Measurements from ENCODE around the gene SPSB1. TPM values are rescaled to one million over a fixed set of nuclear protein-coding genes. Genes with fewer than 3 reads are reported as not detected.

The SPSB1 gene
- total RNA-seq, 2 experiments from 2014 or later: 11.0 to 12.5 TPM

DNA sequence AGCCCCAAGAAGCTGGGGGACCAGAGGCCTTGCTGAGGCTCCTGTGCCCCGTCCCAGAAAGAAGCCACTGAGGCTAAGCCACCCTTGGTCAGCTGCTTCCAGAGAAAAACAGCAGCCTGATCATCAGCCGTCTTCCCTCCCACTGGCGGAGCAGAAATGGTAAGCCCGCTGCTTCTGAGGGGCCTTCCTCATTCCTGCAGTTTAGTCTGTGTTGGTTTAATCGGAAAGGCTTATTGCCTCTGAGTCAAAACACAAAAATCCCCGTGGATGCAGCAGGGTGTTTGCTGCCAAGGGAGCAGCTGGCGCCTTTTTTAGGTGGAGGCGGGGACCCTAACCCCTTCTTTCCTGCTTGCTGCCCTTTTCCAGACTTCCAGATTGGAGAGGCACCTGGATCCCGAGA is 33.9 kb downstream of the SPSB1 start:
- no peaks in the 10 kb centered on the region for H3K9me3 Mint-ChIP-seq
- no peaks in the 10 kb centered on the region for H3K36me3 Mint-ChIP-seq
- DNase-seq: no peak
- POLR2A ChIA-PET: no interaction called here
- CTCF ChIA-PET: interaction anchor here (0.6 kb wide), 1 partner anchor 430 kb away, joined by 3 read pairs; no protein-coding TSS in a partner anchor
- H3K4me1 Mint-ChIP-seq (ENCODE audit: low read depth): peaks cover under 1% of the 10 kb centered on the region
- H3K4me3 Mint-ChIP-seq: no peak overlapping the region
- no peak overlapping the region for H3K27ac Mint-ChIP-seq
- intact Hi-C loops (cut with micrococcal nuclease): no loop called here
- no peaks in the 10 kb centered on the region for H3K27me3 Mint-ChIP-seq

DNA sequence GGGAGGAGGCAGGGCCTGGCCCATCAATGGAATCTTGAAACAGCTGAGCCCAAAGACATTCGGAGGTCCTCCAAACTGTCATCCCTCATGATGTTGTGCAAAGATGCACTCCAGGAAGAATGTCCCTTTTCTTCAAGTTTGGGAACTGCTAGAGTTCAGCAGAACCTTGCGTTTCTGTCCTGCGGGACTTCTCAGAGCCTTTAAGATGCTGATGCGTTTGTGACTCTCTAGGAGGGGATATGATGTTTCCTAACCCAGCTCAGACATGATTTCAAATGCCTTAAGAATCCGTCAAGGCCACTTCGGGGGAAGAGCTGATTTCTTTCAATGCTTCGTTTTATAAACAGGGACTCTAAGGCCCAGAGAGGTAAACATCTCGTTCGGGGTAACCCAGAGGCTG is 35.5 kb downstream of the SPSB1 start:
- no peaks in the 10 kb centered on the region for H3K27me3 Mint-ChIP-seq
- no peak overlapping the region for H3K27ac Mint-ChIP-seq
- H3K4me3 Mint-ChIP-seq: no peak overlapping the region
- peaks cover 9% of the 10 kb centered on the region for H3K4me1 Mint-ChIP-seq (ENCODE audit: low read depth)
- ChIA-PET POLR2A (no interaction called here), CTCF (no interaction called here)
- no peak for DNase-seq
- intact Hi-C loops (cut with micrococcal nuclease): no loop called here
- no peaks in the 10 kb centered on the region for H3K9me3 Mint-ChIP-seq
- H3K36me3 Mint-ChIP-seq: no peaks in the 10 kb centered on the region

DNA sequence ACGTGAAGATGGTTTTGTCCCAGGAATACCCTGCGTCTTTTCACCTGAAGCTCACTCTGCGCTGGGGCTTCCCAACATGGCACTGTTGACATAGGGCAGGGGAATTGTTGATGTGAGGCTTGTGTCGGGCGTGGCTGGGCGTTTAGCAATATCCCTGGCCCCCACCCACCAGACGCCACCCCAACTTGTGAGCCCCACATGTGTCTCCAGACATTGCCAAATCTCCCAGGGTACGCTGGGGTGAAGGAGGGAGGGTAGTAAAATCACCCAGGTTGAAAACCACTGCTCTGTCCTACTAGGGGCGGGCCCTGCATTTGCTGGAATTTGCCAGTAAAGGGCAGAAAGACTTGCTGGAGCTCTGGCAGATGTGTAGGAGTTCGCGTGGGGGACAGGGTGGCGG is 36.0 kb downstream of the SPSB1 start:
- H3K4me3 Mint-ChIP-seq: no peak overlapping the region
- no peak for DNase-seq
- no peak overlapping the region for H3K27ac Mint-ChIP-seq
- ChIA-PET POLR2A (no interaction called here), CTCF (no interaction called here)
- H3K36me3 Mint-ChIP-seq: no peaks in the 10 kb centered on the region
- no peaks in the 10 kb centered on the region for H3K27me3 Mint-ChIP-seq
- peaks cover 9% of the 10 kb centered on the region for H3K4me1 Mint-ChIP-seq (ENCODE audit: low read depth)
- intact Hi-C loops (cut with micrococcal nuclease): no loop called here
- H3K9me3 Mint-ChIP-seq: no peaks in the 10 kb centered on the region

DNA sequence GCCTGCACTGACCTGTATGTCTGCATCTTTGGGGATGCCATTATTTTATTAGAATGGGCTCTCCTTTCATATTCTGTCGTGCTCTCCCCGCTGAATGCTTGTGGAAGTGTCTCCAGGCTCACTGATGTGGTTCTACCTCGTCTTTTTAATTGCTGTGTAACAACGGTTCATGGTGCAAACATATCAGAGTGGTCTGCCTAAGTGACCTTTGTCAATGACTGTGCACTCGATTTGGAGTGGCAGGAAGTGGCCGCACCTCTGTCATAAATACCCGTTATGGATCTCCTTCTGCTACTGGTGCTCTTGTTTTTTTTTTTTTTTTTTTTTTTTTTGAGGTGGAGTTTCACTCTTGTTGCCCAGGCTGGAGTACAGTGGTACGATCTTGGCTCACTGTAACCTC is 38.3 kb downstream of the SPSB1 start:
- ChIA-PET CTCF (no interaction called here), POLR2A (no interaction called here)
- H3K27ac Mint-ChIP-seq: no peak overlapping the region
- H3K9me3 Mint-ChIP-seq: no peaks in the 10 kb centered on the region
- no peaks in the 10 kb centered on the region for H3K36me3 Mint-ChIP-seq
- H3K27me3 Mint-ChIP-seq: no peaks in the 10 kb centered on the region
- intact Hi-C loops (cut with micrococcal nuclease): no loop called here
- peaks cover 9% of the 10 kb centered on the region for H3K4me1 Mint-ChIP-seq (ENCODE audit: low read depth)
- DNase-seq: no peak
- H3K4me3 Mint-ChIP-seq: no peak overlapping the region

DNA sequence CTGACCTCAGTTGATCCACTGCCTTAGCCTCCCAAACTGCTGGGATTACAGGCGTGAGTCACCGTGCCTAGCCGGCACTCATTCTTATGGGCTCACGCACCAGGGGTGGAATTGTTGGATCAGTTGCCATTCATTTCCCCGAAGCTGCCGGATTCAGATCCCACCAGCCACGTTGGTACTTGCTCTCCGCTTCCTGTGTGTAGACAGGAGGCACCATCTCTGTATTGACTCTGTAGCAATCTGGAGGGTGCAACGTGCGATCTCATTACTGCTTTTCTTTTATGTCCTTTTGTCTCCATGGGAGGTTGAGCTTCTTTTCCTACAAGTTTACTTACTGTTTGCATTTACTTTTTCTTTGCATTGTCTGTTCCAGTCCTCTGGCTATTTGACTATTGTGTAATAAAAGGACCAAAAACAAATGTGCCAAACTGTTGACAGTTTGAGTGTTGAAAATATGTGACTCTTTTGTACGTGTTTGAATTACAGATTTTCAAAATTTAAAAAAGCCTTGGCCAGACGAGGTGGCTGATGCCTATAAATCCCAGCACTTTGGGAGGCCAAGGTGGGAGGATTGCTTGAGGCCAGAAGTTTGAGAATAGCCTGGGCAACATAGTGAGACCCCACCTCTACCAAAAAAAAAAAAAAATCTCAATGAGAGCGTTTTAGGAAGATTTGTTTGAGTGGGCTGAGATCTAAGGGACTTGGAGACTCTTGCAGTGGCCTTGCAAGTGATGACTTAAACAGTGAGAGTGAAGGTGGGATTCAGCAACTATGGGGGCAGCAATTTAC is 39.1 kb downstream of the SPSB1 start:
- Mint-ChIP-seq H3K36me3 (no peaks in the 10 kb centered on the region), H3K27me3 (no peaks in the 10 kb centered on the region), H3K27ac (no peak overlapping the region), H3K9me3 (no peaks in the 10 kb centered on the region), H3K4me1 (ENCODE audit: low read depth) (peaks cover 9% of the 10 kb centered on the region), H3K4me3 (no peak overlapping the region)
- ChIA-PET POLR2A (no interaction called here), CTCF (interaction anchor here (1.8 kb wide), 1 partner anchor 124 kb away, joined by 5 read pairs; no protein-coding TSS in a partner anchor)
- DNase-seq: no peak
- intact Hi-C loops (cut with micrococcal nuclease): no loop called here

DNA sequence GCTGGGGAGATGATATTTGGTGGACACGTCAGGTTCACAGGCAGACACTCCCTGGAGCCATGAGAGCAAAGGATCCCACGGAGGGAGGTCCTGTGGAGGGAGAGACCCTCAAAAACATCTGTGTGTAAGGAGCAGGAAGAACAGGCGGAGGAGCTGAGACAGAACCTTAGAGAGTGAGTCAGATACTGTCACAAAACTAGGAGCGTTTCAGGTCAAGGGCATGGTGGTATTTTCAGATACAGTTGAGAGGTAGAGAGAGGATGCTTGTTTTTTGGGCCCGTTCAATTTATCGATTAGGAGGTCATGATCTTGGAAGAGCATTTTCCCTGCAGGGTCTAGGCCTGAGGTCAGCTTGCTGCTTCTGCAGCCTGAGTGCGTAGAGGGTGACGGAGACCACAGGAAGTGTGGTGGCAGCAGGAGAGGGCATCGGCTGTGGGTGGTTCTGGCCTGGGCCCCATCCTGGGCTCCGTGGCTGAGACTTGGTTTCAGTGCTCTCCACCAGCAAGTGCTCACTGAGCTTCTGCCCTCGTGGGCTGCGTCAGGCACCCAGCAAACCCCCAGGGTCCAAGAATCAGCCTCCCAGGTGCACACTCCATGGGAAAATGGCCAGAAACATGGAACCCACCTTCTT is 39.9 kb downstream of the SPSB1 start:
- Mint-ChIP-seq H3K4me3 (no peak overlapping the region), H3K27ac (no peak overlapping the region), H3K9me3 (no peaks in the 10 kb centered on the region), H3K36me3 (no peaks in the 10 kb centered on the region), H3K27me3 (no peaks in the 10 kb centered on the region), H3K4me1 (ENCODE audit: low read depth) (peaks cover 9% of the 10 kb centered on the region)
- POLR2A ChIA-PET: no interaction called here
- intact Hi-C loops (cut with micrococcal nuclease): no loop called here
- no peak for DNase-seq
- CTCF ChIA-PET: interaction anchor here (1.8 kb wide), 1 partner anchor 123 kb away, joined by 5 read pairs; no protein-coding TSS in a partner anchor

DNA sequence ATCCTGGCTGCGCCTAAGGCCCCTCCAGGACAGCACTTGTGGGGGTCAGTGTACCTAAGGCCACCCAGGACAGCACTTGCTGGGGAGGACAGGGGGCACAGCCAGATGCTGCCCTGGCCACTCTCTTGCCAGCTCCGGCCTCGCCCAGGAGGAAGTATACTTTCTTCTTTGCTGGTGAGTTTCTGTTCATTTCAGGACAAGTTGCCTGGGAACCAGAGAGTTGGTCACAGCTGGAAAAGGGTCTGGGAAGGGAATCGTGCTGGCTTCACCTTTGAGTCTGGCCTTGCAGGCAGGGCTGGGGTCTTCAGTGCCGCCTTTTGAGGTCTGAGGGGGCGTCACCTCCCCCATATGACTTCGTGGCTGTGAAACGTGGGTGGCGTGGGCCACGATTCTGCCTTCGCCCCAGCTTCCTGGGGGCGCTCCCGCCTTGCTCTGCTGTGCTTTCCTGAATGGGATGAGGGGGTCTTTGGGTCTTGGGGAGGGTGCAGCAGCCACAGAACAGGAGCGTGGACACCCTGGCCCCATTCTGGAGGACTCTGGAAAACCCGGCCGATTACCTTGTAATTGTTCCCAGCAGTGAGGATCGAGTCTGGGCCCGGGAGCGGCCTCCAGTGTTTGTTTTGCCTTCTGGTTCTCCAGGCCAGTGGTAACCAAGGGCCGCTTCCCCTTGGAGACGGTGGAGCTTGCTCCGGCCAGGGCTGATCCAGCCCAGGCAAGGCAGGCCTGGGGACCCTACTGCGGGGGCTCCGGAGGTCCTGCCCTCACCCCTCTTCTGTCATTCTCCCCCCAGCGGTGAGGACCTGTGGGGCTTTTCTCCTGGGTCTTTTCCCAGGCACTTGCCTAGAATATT is 45.9 kb downstream of the SPSB1 start:
- intact Hi-C loops (cut with micrococcal nuclease): no loop called here
- CTCF ChIA-PET: no interaction called here
- no peak for DNase-seq
- Mint-ChIP-seq H3K27me3 (no peaks in the 10 kb centered on the region), H3K27ac (no peak overlapping the region), H3K4me3 (no peak overlapping the region), H3K9me3 (peaks cover 4% of the 10 kb centered on the region), H3K4me1 (ENCODE audit: low read depth) (no peaks in the 10 kb centered on the region), H3K36me3 (no peaks in the 10 kb centered on the region)
- POLR2A ChIA-PET: no interaction called here

DNA sequence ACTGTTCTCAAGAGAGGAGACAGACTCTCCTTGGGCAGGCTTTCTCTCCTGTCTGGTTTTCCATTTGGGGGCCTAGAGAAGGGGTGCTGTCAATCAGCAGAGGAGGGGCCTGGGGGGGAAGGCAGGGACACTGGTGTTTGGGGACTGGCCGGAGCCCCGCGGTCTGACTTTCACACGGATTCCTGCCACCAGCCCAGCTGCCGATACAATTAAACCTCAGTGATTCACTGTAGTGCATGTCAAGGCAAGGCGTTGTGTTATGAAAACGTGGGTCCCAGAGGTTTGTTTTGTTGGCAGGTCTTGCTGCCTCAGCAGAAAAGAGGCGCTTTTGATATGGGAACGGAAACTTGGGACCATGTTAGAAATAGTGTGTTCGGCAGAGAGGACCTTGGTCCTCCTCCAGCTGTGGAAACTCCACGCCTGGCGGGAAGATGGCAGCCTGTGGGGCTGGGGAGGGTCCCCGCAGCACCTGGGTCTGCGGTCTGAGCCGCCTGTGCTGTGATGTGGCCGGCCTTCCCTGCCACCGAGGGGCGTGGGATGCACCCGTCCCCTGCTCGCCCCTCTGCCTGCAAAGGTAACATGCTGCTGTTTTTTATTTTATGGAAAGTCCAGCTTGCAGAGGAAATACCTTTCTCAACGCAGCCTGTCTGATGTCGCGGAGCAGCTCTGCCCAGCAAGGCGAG is 47.6 kb downstream of the SPSB1 start:
- no peak overlapping the region for H3K4me3 Mint-ChIP-seq
- no peak overlapping the region for H3K27ac Mint-ChIP-seq
- CTCF ChIA-PET: no interaction called here
- no peaks in the 10 kb centered on the region for H3K36me3 Mint-ChIP-seq
- H3K27me3 Mint-ChIP-seq: no peaks in the 10 kb centered on the region
- POLR2A ChIA-PET: no interaction called here
- intact Hi-C loops (cut with micrococcal nuclease): no loop called here
- no peak for DNase-seq
- H3K9me3 Mint-ChIP-seq: peaks cover 4% of the 10 kb centered on the region
- H3K4me1 Mint-ChIP-seq (ENCODE audit: low read depth): peaks cover 2% of the 10 kb centered on the region

DNA sequence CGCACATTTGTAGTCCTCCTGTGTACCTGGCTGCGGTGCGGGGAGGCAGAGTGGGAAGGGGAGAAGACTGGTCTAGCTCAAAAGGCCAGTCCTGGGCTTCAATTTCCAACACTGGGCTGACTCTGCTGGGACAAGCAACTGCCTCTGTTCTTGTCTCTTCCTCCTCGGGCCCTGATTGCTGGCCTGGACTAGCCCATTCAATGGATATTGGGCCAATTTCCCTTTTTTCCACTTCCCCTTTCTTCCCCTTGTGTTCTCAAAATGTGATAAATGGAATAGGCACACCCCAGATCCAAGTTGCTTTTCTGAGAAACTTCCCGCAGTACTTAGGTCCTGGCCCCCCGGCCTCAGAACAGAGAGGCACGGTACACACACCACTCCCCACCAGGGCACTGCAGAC is 48.2 kb downstream of the SPSB1 start:
- CTCF ChIA-PET: no interaction called here

DNA sequence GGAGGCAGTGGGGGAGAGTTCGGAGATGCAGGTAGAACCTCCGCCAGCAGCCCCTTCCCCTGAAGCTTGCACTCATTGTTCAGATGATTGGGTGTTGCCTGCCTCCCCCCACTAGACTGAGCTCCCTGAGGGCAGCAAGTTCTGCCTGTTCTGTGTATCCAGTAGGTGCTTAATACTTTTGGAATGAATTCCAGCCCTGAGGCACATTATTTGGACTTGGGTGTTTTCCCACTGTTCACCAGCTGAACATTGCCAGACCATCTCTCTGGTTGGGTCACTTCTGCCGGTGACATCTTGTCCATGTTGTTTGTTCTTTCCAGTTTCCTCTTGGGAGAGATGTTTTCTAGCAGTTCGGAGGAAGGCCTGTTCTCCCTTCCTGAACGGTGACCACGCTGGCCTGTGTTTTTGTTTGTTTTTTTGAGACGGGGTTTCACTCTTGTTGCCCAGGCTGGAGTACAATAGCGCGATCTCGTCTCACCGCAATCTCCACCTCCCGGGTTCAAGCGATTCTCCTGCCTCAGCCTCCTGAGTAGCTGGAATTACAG is 48.7 kb downstream of the SPSB1 start:
- H3K36me3 Mint-ChIP-seq: no peaks in the 10 kb centered on the region
- DNase-seq: no peak
- peaks cover 4% of the 10 kb centered on the region for H3K9me3 Mint-ChIP-seq
- H3K4me3 Mint-ChIP-seq: no peak overlapping the region
- ChIA-PET POLR2A (no interaction called here), CTCF (no interaction called here)
- no peak overlapping the region for H3K27ac Mint-ChIP-seq
- H3K27me3 Mint-ChIP-seq: no peaks in the 10 kb centered on the region
- H3K4me1 Mint-ChIP-seq (ENCODE audit: low read depth): peaks cover 5% of the 10 kb centered on the region
- intact Hi-C loops (cut with micrococcal nuclease): no loop called here

More for the DNA sequence above, 48.2 kb downstream of the SPSB1 start:
- no peak for DNase-seq
- Mint-ChIP-seq H3K27ac (no peak overlapping the region), H3K4me3 (no peak overlapping the region), H3K9me3 (peaks cover 4% of the 10 kb centered on the region), H3K36me3 (no peaks in the 10 kb centered on the region), H3K27me3 (no peaks in the 10 kb centered on the region), H3K4me1 (ENCODE audit: low read depth) (peaks cover 5% of the 10 kb centered on the region)
- intact Hi-C loops (cut with micrococcal nuclease): no loop called here
- POLR2A ChIA-PET: no interaction called here

DNA sequence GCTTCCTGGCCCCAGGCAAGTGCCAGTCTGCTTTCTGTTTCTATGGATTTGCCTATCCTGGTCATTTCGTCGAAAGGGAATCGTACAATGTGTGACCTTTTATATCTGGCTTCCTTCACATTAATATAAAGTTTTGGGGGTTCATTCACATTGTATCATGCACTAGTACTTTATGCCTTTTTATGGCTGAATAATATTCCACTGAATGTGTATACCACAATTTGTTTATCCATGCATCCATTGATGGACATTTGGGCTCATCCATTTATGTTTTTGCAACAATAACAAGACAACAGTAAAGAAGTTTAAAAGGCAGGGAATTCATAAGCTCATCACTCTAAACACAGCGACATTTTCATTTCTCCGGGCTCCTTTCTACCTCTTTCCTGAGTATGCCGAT is 50.6 kb downstream of the SPSB1 start:
- Mint-ChIP-seq H3K27ac (no peak overlapping the region), H3K27me3 (no peaks in the 10 kb centered on the region), H3K9me3 (peaks cover 4% of the 10 kb centered on the region), H3K36me3 (no peaks in the 10 kb centered on the region), H3K4me1 (ENCODE audit: low read depth) (peaks cover 5% of the 10 kb centered on the region), H3K4me3 (no peak overlapping the region)
- CTCF ChIA-PET: no interaction called here
- POLR2A ChIA-PET: no interaction called here
- no peak for DNase-seq
- intact Hi-C loops (cut with micrococcal nuclease): no loop called here
